GM21723 (cell line): ENCODE measurements around the gene CREB3L2.
A peak's percentile ranks its signal among the peaks of the same experiment; 100 is the strongest.
"Not testable (repeated sequence)": the region's sequence is repeated elsewhere in the genome, so short reads cannot be mapped to it uniquely, and the experiment has no call there.

Source experiments
- ATAC-seq: cut with Tn5 transposase; IDR thresholded peaks from one replicate; pipeline ENCODE4 v1.9.1; 2021; ENCODE audit warnings: mild to moderate bottlenecking, moderate library complexity; ENCODE audit not compliant: unreplicated experiment

CREB3L2 gene

DNA sequence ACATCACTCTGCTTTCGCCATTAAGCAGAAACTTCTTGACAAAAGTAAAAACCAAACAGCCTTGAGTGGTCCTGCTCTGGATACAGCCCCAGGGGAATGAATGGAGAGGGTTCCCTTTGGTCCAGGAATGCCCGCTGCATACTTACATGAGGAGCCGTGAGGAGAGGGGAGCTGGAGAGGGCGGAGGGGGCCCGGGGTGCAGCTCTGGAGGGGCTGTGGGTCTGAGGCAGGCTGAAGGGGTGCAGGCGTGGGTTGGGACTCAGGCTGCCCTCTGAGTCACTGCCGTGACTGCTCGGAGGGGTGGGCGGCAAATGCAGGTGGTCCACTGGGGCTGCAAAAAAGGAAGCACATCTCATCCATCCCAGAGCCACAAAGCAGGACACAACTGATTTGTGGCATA is 93.8 kb downstream of the CREB3L2 start:
- no peak for ATAC-seq

DNA sequence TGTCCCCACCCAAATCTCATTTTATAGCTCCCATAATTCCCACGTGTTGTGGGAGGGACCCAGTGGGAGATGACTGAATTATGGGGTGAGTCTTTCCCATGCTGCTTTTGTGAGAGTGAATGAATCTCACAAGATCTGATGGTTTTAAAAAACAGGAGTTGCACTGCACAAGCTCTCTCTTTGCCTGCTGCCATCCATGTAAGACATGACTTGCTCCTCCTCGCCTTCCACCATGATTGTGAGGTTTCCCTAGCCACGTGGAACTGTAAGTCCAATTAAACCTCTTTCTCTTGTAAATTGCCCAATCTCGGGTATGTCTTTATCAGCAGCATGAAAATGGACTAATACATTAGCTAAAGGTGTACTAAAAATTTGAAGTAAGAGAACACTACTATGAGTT is 95.2 kb downstream of the CREB3L2 start:
- ATAC-seq, result not testable (repeated sequence)

DNA sequence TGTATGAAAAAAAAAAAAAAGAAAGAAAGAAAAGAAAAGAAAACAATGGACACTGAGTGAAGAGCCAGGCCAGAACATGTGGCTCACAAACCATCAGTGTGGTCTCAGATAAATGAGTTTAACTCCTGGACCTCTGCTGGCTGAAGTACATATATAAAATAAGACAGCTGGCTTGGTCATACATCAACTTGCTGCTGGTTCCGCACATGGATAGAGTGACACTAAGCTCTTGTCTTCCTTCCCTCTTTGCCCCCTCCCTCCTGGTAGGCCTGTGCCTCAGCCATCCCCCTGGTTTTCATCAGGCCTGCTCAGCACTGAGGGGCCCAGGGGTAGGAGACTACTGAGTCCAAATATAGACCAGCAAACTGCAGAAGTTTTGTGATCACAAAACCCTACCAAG is 97.1 kb downstream of the CREB3L2 start:
- no peak for ATAC-seq

DNA sequence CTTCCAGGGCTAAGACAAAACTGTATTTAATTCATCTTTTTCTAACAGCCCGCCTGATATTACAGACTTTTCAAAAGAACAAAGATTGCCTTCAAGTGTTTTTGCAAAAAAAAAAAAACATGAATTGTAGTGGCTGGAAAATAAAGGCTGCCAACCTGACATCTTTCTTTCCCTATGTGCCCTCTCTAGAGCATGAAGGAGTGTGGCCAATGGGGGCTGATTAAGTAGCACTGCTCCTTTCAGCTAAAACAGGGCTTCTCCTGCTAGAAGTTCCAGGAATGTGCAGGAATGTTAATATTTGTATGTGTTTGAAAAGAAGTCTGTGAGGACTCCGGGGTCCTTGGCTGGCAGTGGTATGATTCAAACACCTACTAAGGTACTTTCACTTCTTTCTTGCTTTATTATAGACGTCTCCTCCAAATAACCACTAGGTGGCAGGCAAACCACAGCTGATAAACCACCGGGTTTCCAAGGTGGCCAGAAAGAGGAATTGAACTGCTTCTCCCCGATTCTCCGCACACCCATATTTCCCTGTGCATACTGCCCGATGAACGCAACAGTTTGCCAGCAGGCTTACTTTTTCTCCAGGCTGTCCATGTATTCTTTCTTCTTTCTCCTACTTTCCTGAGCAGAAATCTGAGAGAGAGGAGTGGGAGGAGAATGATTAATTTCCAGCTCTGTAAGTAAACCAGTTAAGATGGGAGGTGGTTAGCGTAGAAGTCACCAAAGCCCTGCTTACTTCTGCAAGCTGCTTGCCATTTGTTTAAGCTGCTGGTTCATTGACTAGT is 98.3 kb downstream of the CREB3L2 start:
- peak; percentile 73 for ATAC-seq

DNA sequence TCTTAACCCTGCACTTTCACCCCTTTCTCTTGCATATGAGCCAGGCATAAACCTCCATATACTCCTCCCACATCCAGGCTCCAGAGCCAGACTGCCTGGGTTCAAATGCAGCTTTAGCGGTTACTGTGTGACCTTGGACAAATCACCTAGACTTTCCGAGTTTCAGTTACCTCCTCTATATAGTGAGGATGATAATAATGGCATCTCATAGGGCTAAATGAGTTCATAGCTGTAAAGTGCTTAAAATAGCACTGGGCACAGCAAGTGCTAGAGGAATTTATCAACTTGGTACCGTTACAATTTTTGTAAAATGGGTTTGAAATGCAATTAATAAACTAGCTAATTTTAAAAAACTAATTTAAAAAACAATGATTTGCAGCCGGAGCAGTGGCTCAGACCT is 101.7 kb downstream of the CREB3L2 start:
- no peak for ATAC-seq

DNA sequence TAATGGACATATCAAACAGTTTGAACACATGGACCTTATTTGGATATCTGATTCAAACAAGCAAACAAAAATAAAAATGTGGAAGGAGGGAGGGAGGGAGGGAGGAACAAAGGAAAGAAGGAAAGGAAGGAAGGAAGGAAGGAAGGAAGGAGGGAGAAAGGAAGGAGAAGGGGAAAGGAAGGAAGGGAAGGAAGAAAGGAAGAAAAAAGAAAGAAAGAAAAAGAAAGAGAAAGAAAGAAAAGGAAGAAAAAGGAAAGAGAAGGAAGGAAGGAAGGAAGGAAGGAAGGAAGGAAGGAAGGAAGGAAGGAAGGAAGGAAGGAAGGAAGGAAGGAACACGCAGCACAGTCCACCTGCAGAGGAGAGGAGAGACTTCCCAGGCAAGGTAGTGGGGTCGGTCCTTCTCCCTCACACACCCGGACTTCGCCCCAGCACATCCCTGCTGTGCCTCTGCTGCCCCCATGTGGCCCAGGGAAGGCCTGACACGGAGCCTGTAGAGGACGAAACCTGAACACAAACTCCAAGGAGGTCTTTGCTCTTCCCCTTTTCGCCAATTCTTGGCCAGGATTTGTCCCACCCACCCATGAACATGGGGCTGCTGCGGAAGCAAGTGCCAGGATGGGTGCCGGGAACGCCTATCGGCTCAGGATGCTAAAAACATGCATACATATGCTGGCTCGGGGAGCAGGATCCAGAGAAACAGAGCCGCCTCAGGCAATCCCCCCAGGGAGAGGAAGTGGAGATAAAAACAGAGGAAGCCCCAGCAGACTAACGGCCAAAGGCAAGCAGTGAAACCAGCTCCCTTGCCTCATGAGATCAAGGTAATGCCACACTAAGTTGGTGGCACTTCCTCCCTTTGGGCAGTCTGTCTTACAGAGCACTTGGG is 102.8 kb downstream of the CREB3L2 start:
- peak; percentile 71 for ATAC-seq

DNA sequence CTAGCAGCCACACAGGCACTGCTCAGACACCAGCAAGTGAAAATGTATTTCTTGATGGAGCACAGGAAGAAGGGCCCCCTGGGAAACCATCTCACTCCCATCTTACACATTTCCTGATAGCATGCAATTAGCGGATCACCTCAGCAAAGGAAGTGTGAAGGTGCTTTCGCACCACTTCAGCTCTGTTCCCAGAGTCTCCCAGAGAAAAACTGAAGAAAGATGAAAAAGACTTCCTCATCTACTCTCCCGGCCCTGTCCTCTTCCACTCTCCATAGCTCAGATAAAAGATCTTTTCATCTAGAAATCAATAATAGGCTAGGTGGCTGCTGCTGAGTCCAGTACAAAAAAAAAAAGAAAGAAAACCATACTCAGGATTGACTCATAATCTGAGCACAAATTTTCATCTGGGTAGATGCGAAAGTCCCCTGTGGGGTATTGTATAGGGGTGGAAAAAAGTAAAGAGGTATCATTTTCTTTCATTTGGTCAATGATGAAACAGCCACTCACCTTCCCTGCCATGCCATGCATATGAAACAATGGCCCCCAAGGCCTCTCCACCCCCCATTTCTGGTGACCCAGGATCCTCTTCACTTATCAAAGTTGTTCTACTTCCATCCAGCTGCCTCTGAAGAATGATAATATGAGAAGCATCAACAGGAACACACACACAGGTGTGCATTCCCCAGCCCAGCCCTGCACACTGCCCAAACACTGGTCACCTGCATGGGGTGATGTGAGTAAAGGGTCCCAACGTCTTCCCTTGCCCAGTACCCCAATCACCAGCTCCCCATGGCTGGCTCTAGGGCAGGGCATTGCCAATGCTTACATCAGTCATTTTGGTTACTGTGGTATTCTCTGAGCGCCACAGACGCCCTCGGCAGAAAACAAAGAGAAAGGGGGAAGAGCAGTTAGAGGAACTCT is 106.3 kb downstream of the CREB3L2 start:
- peak; percentile 70 for ATAC-seq

DNA sequence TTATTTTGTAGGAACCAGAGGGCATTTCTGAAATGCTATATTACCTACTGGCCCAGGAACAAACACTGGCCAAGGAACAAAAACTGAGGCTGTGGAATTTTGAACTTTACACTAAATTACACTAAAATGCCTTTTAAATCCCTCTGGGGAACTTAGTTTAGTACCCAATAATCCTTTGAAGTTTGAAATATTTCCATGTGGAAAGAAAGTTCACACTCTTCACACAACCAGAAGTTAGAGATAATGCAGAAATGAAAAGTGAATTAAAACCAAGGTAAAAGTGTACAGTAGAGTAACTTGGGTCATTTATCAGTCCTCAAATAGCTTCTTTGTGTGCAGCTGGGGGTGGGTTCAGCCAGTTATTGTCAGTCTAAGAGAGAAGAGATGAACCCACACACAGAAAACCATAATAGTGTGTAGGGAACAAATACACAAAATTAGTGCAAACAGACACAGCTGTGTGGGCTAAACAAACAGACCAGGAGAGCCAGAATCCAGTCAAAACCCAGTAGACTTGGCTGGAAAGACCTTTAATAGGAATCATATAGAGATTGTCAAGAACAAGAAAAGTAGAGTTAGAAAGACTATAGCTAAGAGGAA is 108.6 kb downstream of the CREB3L2 start:
- no peak for ATAC-seq

DNA sequence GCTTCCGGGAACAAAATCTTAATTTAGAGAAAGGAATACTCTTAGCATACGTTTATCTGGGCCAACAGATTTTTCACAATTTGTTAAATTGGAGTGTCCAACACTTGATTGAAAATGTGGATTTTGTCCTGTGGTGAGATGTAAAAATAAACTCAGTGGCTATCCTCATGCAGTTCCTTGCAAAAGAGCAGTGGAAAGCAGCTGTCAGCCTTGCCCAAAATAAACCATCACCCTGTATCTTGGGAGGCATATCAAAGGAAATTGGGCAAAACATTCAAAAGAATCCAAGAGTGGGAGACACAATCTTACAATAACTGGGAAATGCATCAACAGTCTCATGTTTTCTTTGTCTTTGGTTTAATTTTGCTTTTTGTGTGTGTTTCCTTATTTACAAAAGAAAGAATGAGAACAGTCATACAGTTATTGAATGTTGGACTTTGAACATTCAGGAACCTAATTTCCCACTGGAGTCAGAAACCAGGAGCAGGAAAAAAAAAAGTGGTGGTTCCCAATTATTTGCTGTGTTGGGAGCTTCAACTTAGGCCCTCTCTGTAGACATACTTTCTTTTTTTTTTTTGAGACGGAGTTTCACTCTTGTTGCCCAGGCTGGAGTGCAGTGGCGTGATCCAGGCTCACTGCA is 110.8 kb downstream of the CREB3L2 start:
- ATAC-seq, result no peak

DNA sequence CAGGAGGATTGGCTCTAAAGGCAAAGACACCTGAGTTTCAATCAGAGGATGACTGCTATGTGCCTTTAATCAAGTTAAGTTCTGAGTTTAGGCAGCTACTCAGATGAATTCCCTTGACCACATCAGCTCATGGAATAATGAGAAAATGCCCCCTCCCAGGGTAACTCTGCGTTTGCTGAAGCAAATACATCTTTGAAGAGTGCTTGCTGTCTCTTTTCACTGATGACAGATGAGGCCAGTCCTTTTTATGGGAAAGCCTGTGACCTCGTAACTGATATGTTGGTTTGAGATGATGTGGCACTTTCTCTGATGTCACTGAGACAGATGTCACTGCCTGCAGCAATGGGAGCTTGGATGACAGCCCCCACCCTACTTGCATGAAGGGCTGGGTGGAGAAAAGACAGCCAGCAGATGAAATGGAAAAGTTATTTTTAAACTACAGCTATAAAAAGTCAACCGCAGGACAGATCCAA is 111.4 kb downstream of the CREB3L2 start:
- no peak for ATAC-seq

DNA sequence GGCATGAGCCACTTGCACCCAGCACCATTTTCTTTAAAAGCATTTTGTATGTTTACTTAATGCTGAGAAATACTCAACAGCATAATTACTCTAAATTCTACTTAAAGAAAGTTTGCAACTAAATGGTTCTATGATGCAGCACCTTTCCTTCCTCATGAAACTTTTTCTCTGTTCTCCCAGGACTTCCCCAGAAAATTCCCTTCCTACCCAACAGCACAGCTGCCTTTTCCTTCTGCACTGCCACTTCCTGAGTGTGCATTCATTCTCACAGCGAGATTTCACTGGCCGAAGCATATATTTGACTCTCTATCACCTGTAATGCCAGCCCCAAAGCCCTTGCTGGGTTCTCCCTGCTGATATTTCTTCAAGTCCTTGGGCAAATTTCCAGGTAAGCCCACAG is 113.6 kb downstream of the CREB3L2 start:
- no peak for ATAC-seq

DNA sequence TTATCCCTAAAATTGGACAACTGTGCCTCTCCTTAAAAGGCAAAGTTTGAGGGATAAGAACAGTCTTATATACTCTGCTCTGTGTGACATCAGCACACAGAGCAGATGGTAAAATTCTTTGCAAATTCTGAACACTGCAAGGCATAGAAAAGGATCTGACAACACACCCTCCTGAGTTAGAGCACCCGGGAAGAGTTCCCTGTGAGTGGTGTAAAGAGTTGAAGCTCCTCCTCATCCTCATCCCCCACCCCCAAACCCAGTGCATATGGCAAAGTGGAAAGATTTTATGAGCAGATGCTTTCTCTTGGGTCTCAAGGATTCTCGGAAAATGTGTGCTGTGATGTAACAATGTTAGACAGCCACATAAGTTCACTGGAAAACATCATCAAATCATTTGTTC is 115.1 kb downstream of the CREB3L2 start:
- ATAC-seq, result no peak

DNA sequence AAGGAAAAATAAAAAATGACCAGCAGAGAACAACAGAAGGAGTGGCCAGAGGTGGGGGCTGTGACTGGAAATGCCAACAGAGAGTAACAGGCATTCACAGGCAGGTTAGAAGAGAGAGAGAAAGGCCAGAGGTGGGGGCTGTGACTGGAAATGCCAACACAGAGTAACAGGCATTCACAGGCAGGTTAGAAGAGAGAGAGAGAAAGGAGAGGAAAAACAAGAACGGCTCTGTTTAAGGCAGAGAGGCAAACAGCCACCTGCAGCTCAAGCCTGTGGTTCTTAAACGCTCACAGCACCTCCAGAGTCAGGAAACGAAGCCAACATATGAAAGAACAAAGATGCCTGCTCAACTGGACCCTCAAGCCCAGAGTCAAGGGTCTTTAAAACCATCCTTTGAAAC is 115.6 kb downstream of the CREB3L2 start:
- no peak for ATAC-seq

DNA sequence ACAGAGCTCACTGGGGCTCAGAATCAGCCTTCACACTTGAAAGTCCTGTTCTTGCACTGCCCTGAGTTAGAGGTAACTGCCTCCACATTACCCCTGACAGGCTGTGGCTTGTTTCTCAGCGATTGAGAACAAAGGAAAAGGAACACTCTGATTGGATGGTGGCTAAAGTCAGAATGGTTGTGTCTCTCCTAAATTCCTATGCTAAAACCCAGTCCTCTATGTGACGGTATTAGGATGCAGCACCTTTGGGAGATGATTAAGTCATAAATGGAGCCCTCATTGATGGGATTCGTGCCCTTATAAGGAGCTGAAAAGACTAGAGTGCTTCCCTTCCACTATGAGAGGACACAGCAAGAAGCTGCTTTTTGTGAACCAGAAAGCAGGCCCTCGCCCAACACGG is 116.2 kb downstream of the CREB3L2 start:
- no peak for ATAC-seq

DNA sequence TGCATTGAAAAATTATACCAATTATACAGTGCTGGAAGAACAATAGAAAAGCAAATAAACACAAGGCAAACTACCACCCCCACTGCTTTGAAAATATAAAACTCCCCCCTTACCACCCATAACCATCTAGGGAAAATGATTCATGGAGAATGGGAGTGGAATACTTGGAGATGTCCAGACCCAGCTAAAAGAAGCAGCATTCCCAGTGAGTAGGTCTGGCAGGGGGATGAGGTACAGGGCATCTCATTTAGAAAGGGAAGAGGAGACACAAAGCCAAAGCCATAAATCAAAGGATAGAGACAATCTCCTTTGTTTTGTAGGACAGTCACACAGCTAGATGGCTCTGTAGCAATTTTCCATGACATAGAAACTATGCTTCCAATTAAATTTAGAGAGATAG is 119.1 kb downstream of the CREB3L2 start:
- ATAC-seq, result no peak

DNA sequence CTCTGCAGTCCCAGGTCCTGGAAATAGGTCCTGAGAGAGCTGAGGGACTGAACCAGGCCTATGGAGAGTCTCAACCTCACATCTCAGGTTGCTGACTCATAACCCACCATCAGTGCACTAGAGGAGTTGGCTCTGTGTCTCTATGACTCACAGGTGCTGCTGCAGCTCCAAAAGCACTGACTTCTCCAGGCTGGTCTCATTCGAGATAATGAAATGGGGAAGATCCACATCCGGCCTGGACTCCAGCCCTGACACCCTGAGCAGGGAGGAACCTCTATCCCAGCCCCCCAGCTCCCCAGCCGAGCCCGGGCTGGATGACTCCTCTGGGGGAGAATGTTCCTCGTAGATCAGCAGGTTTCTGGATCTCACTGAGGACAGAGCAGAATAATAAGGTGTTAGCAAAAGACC is 119.6 kb downstream of the CREB3L2 start:
- ATAC-seq, result peak; percentile 77

DNA sequence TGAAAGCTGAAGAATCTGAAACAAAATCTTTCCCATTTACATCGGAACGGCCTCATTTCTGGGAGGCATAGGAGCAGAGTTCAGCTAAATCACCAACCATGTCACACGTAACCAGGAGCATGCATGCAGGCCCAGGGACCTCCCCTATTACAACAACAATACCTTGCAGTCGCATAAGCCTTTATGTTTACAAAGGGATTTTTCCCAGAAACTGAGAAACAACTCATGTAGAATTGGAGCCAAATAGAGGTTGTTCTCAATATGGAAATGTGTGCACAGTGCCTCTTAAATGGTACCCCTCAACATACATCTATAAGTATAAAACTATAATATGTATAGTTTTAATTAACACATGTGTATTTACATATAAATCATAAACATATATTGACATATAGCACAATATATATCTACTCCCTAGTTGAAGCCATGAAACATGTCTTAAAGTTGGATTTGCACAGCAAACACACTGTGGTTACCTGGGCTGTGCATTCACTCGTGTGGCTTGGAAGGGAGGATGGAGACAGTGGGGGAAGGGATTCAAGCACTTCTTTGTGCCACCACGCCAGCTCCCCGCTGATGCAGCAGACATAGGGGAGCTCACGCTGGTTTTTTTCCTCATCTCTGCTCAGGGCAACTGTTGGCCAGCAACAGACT is 120.2 kb downstream of the CREB3L2 start:
- ATAC-seq, result peak; percentile 12

DNA sequence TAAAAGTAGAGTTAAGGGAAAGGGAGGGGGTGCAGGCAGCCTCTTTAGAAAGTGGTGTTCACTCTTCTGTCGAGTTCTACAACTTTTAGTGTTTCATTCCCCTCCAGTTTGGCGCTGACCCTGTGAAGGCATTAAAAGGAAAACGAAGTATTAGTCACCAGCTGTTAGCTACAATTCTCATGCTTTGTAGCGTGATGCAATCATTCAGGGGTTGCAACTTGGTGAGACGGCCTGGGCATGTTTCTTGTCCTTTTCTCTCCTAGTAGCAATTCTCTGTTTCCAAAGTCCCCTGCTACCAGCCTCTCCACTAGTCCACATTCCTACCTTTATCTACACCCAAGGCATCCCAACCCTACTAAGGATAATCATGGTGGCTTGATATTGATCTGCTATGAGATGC is 121.5 kb downstream of the CREB3L2 start:
- no peak for ATAC-seq

DNA sequence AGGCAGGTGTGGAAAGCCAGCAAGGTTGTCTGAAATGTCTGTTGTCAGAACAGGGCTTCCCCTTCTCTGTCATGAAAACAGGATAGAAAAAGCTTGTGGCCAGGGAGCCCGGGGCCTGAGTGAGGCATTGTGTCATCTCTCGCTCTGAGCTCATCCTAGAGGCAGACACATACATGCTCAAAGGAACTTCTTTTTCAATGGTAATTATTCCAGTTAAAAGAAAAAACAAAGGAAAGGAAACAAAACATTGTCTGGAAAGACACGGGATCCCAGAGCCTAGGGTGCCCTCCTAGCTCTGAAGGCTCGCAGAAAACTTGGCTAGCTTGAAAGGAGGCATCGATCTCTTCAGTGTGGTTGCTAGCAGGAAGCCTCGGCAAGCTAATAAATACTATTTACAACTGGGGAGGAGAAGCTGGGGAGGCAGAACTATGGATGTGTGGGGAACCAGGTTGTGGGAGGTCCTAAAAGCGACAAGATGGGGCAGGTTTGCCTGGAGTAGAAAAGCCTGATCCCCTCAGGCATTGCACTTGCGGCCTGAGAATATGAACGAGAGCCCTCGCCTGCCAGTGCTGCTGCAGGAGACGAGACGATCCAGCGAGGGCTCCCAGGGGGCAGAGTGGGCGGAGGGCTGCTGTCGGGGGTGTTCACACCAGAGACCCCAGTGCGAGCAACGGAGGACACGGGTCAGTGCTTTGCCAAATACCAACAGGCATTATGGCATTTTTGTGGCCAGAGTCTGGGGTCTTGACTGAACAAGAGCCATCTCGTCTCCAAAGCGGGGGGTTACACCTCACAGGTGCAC is 122.3 kb downstream of the CREB3L2 start:
- no peak for ATAC-seq
